ENCODE data around the gene TOR2A.

The TOR2A gene

GRCh38 chr9:127683723-127684122 is 51.4 kb downstream of the TOR2A start:
- no peak overlapping the region for H3K9ac ChIP-seq
- H3K79me2 ChIP-seq, result no peaks in the 10 kb centered on the region
- no peak for TF ChIP-seq CTCF (IDR thresholded peaks at IDR 0.05)
- no peaks in the 10 kb centered on the region for H3K4me1 ChIP-seq
- H3K4me2 ChIP-seq (ENCODE audit: low read length), result no peak overlapping the region
- H3K36me3 ChIP-seq (ENCODE audit: control insufficient read depth, insufficient read depth, low read length), result no peaks in the 10 kb centered on the region
- H3K9me3 ChIP-seq (ENCODE audit: control insufficient read depth, low read length), result no peaks in the 10 kb centered on the region
- H3K27me3 ChIP-seq (ENCODE audit: control insufficient read depth, insufficient read depth, low read length), result no peaks in the 10 kb centered on the region
- no peak overlapping the region for H3K4me3 ChIP-seq (ENCODE audit: low read depth, low read length)
- H3K27ac ChIP-seq, result no peak overlapping the region
- no peak overlapping the region for H2AFZ ChIP-seq

- no peak overlapping the region for H2AFZ ChIP-seq
- H3K27ac ChIP-seq, result no peak overlapping the region
- no peaks in the 10 kb centered on the region for H3K79me2 ChIP-seq
- H3K4me2 ChIP-seq (ENCODE audit: low read length), result no peak overlapping the region
- H3K27me3 ChIP-seq (ENCODE audit: control insufficient read depth, insufficient read depth, low read length), result no peaks in the 10 kb centered on the region
- H3K9ac ChIP-seq, result no peak overlapping the region
- no peak for TF ChIP-seq CTCF (IDR thresholded peaks at IDR 0.05)
- no peaks in the 10 kb centered on the region for H3K9me3 ChIP-seq (ENCODE audit: control insufficient read depth, low read length)
- no peaks in the 10 kb centered on the region for H3K4me1 ChIP-seq
- H3K4me3 ChIP-seq (ENCODE audit: low read depth, low read length), result no peak overlapping the region
- H3K36me3 ChIP-seq (ENCODE audit: control insufficient read depth, insufficient read depth, low read length), result no peaks in the 10 kb centered on the region
These were observed 52.5 kb downstream of the TOR2A start for GRCh38 chr9:127682351-127683136.

Data from parathyroid adenoma (tissue), 2 donors.